DMS153 (cell line): ENCODE measurements around the gene TUBA1C.
"Not testable (repeated sequence)": the region's sequence is repeated elsewhere in the genome, so short reads cannot be mapped to it uniquely, and the experiment has no call there.

Experiments used
- DNase-seq: peaks from one replicate; lab custom pipeline; 2025; lab: John Stamatoyannopoulos, UW

Gene TUBA1C

DNA sequence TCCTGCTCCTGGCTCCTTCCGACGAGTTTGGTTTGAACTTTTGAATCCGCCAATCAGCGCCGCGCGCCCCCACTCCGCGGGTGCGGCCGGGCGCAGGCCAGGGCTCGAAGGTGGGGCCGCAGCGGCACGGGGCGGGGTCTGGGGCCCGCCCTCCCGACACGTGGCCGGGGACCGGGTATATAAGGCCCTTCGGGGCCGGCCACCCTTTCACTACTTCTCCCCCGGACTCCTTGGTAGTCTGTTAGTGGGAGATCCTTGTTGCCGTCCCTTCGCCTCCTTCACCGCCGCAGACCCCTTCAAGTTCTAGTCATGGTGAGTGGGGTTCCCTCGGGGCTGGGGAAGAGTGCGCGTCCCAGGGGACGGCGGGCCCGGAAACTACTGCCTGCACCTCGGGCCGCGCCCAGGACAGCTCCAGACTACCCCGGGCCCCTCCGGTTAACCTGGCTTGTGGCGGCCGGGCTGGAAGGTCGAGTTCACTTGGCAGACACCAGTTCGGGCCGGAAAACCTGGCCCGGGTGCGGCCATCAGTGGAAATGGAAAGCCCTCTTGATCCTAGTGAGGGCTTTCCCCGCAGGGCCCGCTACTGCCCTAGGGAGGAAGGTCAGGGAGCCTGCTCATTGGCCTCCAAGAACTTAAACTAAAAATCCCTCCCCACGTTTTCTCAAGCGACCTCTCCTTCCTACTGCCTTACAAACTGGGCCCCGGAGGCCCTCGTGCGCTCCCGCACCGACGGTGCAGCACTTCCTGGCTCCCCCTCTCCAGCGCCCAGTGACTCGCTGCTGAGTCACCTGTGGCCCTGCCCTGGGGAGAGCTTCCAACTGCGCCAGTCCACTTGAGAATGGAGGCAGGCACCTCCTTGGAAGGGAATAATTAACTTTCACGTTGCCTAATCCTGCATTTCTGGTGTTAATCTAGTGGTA, at the start of gene TUBA1C:
Gene TUBA1C, plus strand, starts transcription at position 210 of the 920 bp plus-strand sequence. Its CDS starts 100 bp downstream, at position 310.
- DNase-seq: peak; percentile 81

- DNase-seq: no peak
These were observed 45.4 kb upstream of the TUBA1C start for GRCh38 chr12:49219417-49220026.

DNA sequence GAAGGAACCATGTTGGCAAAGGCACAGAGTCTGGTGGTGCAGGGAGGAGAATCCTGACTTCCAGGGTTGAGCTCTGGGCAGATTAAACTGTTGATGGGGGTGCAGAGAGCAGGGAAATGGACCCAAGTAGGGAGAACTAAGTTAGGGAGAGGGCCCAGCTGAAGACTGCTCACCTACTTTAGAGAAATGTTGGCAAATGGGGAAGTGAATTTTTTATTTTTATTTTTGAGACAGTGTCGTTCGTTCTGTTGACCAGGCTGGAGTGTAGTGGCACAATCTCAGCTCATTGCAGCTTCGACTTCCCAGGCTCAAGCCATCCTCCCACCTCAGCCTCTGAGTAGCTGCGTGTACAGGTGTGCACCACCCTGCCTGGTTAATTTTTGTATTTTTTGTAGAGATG, 43.9 kb upstream of the TUBA1C start:
- no peak for DNase-seq

DNA sequence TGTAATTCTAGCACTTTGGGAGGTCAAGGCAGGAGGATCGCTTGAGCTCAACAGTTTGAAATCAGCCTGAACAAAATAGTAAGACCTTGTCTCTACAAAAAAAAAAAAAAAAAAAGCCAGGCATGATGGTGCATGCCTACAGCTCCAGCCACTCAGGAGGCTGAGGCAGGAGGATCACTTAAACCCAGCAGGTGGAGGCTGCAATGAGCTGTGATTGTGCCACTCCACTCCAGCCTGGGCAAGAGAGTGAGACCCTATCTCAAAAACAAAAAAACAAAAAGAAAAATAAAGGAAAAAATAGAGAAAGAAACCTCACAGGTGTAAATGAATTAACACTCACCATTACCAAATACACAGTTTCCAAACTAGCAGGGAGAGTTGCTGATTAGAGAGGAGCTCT, 41.8 kb upstream of the TUBA1C start:
- DNase-seq: no peak

- no peak for DNase-seq
These were observed 41.1 kb upstream of the TUBA1C start for GRCh38 chr12:49223590-49224369.

- no peak for DNase-seq
These were observed 39.2 kb upstream of the TUBA1C start for GRCh38 chr12:49225576-49226166.

- no peak for DNase-seq
These were observed 37.2 kb upstream of the TUBA1C start for GRCh38 chr12:49227713-49228112.

- no peak for DNase-seq
These were observed 36.2 kb upstream of the TUBA1C start for GRCh38 chr12:49228653-49229052.

- DNase-seq: peak; percentile 87
These were observed 34.6 kb upstream of the TUBA1C start for GRCh38 chr12:49230176-49230804.

GRCh38 chr12:49230805-49231194, 34.1 kb upstream of the TUBA1C start:
- no peak for DNase-seq

DNA sequence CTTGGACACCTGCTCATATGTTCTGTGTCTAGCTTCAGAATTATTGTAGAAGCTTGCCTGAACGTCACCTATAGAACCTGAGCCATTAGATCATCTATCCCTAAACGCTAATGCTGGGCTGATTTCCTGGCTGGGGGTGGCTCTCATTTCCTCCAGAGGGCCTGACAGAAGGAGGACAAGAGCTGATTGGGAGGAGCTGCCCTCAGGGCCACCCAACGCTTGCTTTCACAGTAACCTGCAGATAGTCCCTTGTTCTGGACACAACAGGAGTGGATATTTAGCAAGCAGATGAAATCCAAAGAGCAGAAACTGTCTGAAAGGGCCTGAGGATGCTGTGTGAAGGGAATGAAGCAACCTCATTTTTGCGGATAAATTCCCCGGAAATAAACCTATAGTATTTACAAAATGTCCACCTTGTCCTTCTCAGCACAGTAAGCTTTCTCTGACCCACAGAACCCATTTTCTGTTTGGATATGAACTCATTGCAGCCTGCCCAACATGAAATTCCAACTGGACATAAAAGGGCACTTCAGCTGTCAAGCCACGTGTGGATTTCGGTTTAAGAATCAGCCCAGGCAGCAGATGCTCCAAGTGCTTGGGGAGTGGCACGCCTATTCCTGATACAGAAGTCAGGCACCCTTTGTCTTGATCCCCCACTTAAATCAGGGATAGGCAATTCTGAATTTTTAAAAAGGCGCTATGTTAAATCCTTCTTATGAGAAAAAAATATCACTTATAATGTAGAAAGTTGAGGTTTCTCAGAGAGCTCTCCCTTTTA, 32.8 kb upstream of the TUBA1C start:
- peak; percentile 56 for DNase-seq

DNA sequence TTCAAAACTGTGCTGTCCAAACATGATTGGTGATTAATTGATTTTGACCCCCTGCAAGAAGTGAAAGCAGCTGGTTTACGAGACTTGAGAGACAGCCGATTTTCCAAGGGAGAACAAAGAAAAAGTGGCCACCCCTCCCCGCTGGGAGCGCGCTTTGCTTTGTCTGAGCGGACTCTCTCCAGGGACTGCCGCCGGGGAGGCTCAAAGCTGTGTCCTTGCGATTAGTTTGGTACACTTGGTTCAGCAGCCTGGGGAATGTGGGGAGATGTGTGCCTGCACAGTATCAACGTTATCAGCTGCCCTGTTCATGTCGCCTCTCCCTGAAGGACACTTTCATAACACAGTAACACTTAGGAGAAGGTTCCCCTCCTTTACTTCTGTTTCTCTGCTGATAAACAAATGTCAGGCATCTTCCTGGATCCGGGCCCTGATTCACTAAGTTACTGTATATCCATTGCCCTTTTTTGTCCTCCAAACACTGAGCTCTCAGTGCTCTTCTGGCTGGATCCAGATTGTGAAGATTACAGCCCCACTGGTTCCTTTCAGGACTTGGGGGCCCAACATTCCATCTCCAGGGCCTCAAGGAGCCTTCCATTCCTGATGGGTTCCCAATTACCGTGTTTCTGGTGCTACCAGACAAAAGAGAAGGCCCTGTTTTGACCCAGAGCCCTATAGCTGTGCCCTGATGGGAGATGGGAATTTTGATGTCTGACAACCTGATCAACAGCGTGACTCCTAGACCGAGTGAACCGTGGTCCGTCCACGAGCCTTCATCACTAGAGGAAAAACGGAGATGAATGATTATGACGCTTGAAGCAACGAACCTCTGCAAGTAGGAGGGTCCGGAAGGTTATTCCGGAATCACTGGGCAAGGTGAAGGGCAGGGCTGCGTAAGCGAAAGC, 31.7 kb upstream of the TUBA1C start:
- DNase-seq: peak; percentile 32

DNA sequence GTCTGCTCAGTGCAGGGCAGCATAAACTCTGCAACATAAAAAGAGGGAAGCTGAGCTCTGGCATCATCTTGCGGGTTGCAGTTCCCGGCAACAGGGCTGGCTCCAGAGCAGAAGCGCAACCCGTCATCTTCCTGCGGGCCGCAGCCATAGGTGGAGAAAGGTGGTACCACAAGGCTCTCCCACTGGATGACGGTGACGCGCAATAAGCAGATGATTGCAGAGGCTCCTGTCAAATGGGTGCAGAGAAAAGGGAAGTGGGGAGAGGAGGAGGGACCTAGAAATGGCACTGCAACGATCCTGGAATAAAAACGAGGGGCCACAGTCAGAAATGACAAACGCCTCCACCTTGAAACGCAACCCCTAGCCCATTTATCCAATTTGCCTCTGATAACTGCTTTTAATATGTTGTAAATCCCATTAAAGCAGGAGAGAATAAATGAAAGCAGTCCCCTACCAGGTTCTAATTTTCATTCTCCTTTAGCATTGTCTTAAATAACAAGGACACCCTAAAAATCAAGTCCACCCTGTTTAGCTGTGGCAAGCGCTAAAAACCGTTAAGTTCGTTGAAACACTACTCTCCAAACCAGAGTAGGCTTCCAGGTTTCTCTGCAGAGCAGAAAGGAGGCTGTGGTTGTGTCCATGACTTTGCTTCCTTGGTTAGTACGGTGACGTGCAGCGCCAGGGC, 30.9 kb upstream of the TUBA1C start:
- peak; percentile 93 for DNase-seq

DNA sequence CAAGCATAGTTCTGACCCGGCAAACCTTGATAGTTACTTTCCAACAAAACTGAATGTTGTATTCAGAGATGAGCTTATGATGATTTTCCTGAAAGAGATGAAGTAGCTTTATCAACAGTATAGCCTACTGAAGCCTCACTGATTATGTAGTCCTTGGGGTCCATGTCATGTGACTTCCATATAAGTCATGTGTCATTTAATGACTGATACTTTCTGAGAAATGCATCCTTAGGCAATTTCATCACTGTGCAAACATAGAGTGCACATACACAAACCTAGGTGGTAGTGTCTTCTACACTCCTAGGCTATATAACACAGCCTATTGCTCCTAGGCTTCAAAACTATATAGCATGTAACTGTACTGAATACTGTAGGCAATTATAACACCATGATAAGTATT, 28.5 kb upstream of the TUBA1C start:
- DNase-seq: no peak

GRCh38 chr12:49243631-49244030, 21.3 kb upstream of the TUBA1C start:
- no peak for DNase-seq

- DNase-seq: no peak
These were observed 20.7 kb upstream of the TUBA1C start for GRCh38 chr12:49244176-49244575.

GRCh38 chr12:49251357-49251756, 13.5 kb upstream of the TUBA1C start:
- no peak for DNase-seq

DNA sequence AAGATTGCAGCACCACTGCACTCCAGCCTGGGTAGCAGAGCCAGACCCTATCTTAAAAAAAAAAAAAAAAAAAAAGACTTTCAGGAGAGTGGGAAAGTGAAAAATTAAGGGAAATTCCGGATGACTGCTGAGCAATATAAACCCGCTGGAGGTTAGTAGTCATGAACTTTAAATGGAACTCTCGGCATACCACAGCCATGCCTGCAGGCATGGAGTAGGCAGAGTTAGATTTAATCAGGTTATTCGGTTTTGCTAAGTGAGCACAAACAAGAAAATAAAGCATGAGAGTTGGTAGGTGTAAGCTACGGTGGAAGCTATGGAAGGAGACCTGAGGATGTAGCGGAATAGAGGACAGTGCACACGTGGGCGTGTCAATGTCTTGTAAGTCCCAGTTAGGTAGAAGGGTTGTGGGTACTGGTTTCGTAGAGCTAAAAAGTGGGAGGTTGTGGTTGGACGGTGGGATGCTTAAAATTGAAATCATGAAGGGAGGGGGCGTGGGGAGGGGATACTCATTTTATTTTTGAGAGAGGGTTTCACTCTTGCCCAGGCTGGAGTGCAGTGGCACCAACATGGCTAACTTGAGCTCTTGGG, 11.8 kb upstream of the TUBA1C start:
- DNase-seq: no peak

DNA sequence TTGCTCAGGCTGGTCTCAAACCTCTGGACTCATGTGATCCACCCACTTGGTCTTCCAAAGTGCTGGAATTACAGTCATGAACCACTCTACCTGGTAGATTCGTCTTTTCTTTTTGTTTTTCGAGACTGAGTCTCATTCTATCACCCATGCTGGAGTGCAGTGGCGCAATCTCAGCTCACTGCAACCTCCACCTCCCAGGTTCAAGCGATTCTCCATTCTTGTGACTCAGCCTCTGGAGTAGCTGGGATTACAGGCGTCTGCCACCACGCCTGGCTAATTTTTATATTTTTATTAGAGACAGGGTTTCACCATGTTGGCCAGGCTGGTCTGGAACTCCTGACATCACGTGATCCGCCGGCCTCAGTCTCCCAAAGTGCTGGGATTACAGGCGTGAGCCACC, 9.4 kb upstream of the TUBA1C start:
- DNase-seq: not testable (repeated sequence)
